IPS-20b (cell line): ENCODE results near the gene CUX1.

Experiments used
- H3K27ac ChIP-seq: one replicate; pipeline ENCODE4 v1.5.1; 2013; ENCODE audit warnings: low read length
- H3K27me3 ChIP-seq: 2 replicates; pipeline ENCODE4 v1.6.1; 2013; ENCODE audit warnings: mild to moderate bottlenecking, low read length, inconsistent platforms; ENCODE audit not compliant: insufficient read depth
- H3K36me3 ChIP-seq: 2 replicates; pipeline ENCODE4 v1.6.1; 2013; ENCODE audit warnings: low read depth, mild to moderate bottlenecking, inconsistent platforms, low read length, moderate library complexity; ENCODE audit not compliant: insufficient read depth
- H3K4me1 ChIP-seq: 2 replicates; pipeline ENCODE4 v1.6.1; 2013; ENCODE audit warnings: mild to moderate bottlenecking, control low read depth, inconsistent platforms, low read length, moderate library complexity; ENCODE audit not compliant: insufficient read depth
- H3K4me3 ChIP-seq: 2 replicates; pipeline ENCODE4 v1.5.1; 2013; ENCODE audit warnings: mild to moderate bottlenecking, low read length, inconsistent platforms
- H3K9ac ChIP-seq: 2 replicates; pipeline ENCODE4 v1.6.1; 2013; ENCODE audit warnings: low read depth, mild to moderate bottlenecking, inconsistent platforms, low read length, moderate library complexity
- H3K9me3 ChIP-seq: 2 replicates; pipeline ENCODE4 v1.6.1; 2013; ENCODE audit warnings: mild to moderate bottlenecking, low read depth, low read length, inconsistent platforms; ENCODE audit not compliant: insufficient read depth

The CUX1 gene

GRCh38 chr7:102255501-102255900 lies 438.1 kb downstream of the CUX1 start:
- H3K9me3 ChIP-seq: no peaks in the 10 kb centered on the region
- H3K4me1 ChIP-seq: no peaks in the 10 kb centered on the region; the same call in 1 of the 2 replicates
- H3K27ac ChIP-seq: no peak overlapping the region
- H3K27me3 ChIP-seq: no peaks in the 10 kb centered on the region
- H3K36me3 ChIP-seq: peaks cover 2% of the 10 kb centered on the region; the same call in 1 of the 2 replicates
- no peak overlapping the region for H3K4me3 ChIP-seq
- no peak overlapping the region for H3K9ac ChIP-seq

GRCh38 chr7:102255916-102256315 lies 438.5 kb downstream of the CUX1 start:
- H3K4me1 ChIP-seq: no peaks in the 10 kb centered on the region; the same call in 1 of the 2 replicates
- H3K9ac ChIP-seq: no peak overlapping the region
- no peaks in the 10 kb centered on the region for H3K27me3 ChIP-seq
- H3K9me3 ChIP-seq: no peaks in the 10 kb centered on the region
- no peak overlapping the region for H3K27ac ChIP-seq
- H3K4me3 ChIP-seq: no peak overlapping the region
- H3K36me3 ChIP-seq: no peaks in the 10 kb centered on the region

GRCh38 chr7:102258073-102258748 lies 440.8 kb downstream of the CUX1 start:
- no peak overlapping the region for H3K27ac ChIP-seq
- H3K9ac ChIP-seq: no peak overlapping the region
- no peak overlapping the region for H3K4me3 ChIP-seq
- H3K27me3 ChIP-seq: no peaks in the 10 kb centered on the region
- H3K36me3 ChIP-seq: no peaks in the 10 kb centered on the region
- H3K9me3 ChIP-seq: no peaks in the 10 kb centered on the region
- no peaks in the 10 kb centered on the region for H3K4me1 ChIP-seq

DNA sequence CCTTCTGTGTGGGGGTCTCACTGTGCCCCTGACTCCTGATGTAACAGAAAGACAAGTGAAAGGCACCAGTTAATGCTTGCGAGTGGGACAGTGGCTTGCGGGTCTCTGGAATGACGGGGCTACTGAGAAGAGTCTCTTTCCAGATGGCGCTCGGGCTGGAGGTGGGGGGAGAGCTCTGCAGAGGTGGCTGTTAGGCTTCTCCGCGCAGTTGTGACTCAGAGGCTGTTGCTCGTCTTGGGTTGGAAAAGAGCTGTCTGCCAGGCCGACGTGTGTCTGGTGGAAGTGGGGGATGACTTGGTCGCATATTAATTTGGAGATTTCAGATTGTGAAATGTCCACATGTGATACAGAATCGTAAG lies 441.3 kb downstream of the CUX1 start:
- Histone ChIP-seq H3K9me3 (no peaks in the 10 kb centered on the region), H3K36me3 (no peaks in the 10 kb centered on the region), H3K4me3 (no peak overlapping the region), H3K27me3 (no peaks in the 10 kb centered on the region), H3K27ac (no peak overlapping the region), H3K4me1 (no peaks in the 10 kb centered on the region), H3K9ac (no peak overlapping the region)

DNA sequence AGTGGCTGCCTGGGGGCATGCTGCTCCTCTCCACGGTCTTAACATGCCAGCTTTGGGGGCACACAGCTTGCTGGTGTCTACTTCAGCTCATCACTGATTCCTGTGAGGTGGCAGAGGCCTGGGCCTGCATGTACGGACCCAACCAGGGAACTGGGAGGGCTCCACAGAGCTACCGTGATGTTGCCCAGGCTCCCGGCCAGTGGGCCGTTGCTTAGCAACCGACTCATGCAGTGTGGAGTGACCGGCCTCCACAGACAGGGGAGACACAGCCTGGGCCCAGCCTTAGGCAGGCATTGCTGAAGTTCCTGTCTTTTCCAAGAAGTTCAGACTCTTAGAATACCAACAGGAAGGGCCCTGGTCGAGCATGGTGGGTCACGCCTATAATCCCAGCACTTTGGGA lies 443.4 kb downstream of the CUX1 start:
- Histone ChIP-seq H3K9ac (no peak overlapping the region), H3K27me3 (no peaks in the 10 kb centered on the region), H3K36me3 (no peaks in the 10 kb centered on the region), H3K4me1 (no peaks in the 10 kb centered on the region), H3K4me3 (no peak overlapping the region), H3K9me3 (no peaks in the 10 kb centered on the region), H3K27ac (no peak overlapping the region)

DNA sequence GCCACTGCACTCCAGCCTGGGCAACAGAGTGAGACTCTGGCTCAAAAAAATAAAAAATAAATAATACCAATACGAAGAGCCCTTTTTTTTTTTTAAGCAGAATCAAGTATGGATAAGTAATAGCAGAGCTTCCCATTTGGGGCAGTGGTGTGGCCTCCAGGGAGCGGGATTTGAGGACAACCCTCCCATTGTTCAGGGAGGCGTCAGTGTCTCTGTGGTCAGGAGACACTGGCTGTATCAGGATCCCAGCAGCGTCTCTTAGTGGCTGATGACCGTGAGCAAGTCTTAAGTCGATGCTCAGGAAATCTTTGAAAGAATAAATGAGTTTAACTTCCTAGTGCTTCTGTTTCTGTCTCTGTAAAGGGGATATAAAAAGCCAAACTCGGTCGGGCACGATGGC lies 444.0 kb downstream of the CUX1 start:
- Histone ChIP-seq H3K9ac (no peak overlapping the region), H3K36me3 (no peaks in the 10 kb centered on the region), H3K4me1 (no peaks in the 10 kb centered on the region), H3K27me3 (no peaks in the 10 kb centered on the region), H3K4me3 (no peak overlapping the region), H3K9me3 (no peaks in the 10 kb centered on the region), H3K27ac (no peak overlapping the region)

DNA sequence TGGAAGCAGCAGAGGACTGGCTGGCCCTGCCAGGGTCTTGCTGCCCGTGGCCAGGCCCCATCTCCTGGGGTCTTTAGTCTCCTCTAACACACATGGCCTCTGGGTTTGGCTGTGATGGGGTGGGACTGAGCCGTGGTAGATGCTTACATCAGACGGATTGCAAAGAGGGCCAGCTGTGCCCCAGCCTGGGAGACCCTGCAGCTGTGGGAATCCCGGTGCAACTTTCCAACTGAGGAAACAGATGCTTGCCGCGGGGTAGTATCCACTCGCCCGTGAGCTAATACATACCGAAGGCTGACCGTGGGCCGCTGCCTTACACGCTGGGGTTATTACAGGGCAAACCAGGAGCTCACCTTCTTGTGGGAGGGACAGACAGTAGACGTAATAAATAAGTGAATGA lies 445.1 kb downstream of the CUX1 start:
- no peak overlapping the region for H3K4me3 ChIP-seq
- no peaks in the 10 kb centered on the region for H3K27me3 ChIP-seq
- no peak overlapping the region for H3K27ac ChIP-seq
- H3K36me3 ChIP-seq: no peaks in the 10 kb centered on the region
- H3K9ac ChIP-seq: no peak overlapping the region
- no peaks in the 10 kb centered on the region for H3K4me1 ChIP-seq
- H3K9me3 ChIP-seq: no peaks in the 10 kb centered on the region

GRCh38 chr7:102264367-102264891 lies 447.0 kb downstream of the CUX1 start:
- H3K9ac ChIP-seq: no peak overlapping the region
- no peak overlapping the region for H3K4me3 ChIP-seq
- no peaks in the 10 kb centered on the region for H3K36me3 ChIP-seq
- H3K4me1 ChIP-seq: no peaks in the 10 kb centered on the region
- H3K9me3 ChIP-seq: no peaks in the 10 kb centered on the region
- no peak overlapping the region for H3K27ac ChIP-seq
- no peaks in the 10 kb centered on the region for H3K27me3 ChIP-seq

GRCh38 chr7:102266541-102266940 lies 449.1 kb downstream of the CUX1 start:
- Histone ChIP-seq H3K9ac (no peak overlapping the region; the same call in 1 of the 2 replicates), H3K4me1 (no peaks in the 10 kb centered on the region), H3K36me3 (no peaks in the 10 kb centered on the region), H3K9me3 (no peaks in the 10 kb centered on the region), H3K27me3 (no peaks in the 10 kb centered on the region), H3K4me3 (no peak overlapping the region), H3K27ac (no peak overlapping the region)

DNA sequence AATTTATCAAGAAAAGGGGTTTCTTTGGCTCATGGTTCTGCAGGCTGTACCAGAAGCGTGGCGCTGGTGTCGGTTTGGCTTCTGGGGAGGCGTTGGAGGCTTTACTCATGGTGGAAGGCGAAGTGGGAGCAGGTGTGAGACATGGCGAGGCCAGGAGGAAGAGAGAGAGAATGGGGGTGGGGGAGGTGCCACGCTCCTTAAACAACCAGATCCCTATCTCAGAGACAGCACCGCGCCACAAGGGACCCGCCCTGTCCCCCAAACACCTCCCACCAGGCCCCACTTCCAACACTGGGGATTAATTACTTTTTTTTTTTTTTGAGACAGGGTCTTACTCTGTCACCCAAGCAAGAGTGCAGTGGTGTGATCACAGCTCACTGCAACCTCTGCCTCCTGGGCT lies 451.2 kb downstream of the CUX1 start:
- no peak overlapping the region for H3K4me3 ChIP-seq
- H3K9me3 ChIP-seq: no peaks in the 10 kb centered on the region
- H3K36me3 ChIP-seq: no peaks in the 10 kb centered on the region
- H3K27me3 ChIP-seq: no peaks in the 10 kb centered on the region
- no peaks in the 10 kb centered on the region for H3K4me1 ChIP-seq
- H3K27ac ChIP-seq: no peak overlapping the region
- no peak overlapping the region for H3K9ac ChIP-seq

GRCh38 chr7:102270178-102270887 lies 452.9 kb downstream of the CUX1 start:
- no peaks in the 10 kb centered on the region for H3K9me3 ChIP-seq
- H3K27me3 ChIP-seq: no peaks in the 10 kb centered on the region
- H3K36me3 ChIP-seq: no peaks in the 10 kb centered on the region
- no peak overlapping the region for H3K27ac ChIP-seq
- H3K4me3 ChIP-seq: no peak overlapping the region
- H3K9ac ChIP-seq: no peak overlapping the region
- no peaks in the 10 kb centered on the region for H3K4me1 ChIP-seq

DNA sequence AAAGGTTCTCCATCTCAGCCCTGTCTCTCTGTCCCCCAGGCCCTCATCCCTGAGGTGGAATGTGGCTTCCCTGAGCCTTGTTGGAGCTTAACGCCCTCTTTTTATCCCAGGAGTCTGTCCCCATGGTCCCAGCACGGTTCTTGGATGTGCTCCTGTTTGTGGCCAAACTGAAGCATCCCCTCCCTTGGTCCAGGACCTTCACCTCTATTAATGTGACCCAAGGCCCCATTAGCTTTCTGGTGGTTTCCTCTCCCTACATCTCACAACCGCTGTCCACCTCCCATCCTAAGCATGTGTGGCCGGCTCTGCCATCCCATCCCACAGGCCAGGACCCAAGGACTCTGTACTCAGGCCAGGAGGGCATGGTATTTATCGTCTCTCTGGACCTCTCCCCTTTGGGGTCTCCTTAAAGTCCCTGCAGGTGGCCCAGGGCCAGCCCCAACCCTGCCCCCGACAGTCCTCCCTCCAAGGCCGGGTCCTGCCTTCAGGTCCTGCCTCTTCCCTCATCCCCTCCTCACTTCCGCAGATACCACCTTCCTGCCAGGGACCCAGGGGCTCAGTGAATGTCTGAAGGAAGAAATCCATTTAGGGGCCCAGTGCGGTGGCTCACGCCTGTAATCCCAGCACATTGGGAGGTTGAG lies 453.9 kb downstream of the CUX1 start:
- Histone ChIP-seq H3K27ac (no peak overlapping the region), H3K27me3 (no peaks in the 10 kb centered on the region), H3K9ac (no peak overlapping the region), H3K4me1 (no peaks in the 10 kb centered on the region), H3K9me3 (no peaks in the 10 kb centered on the region), H3K4me3 (no peak overlapping the region), H3K36me3 (no peaks in the 10 kb centered on the region)
